CD4-positive, alpha-beta memory T cell (primary cell): Measurements from ENCODE around the gene MMP27. TPM values are rescaled to one million over a fixed set of nuclear protein-coding genes. Genes with fewer than 3 reads are reported as not detected.

Experiments
- CTCF ChIA-PET: fragments of 350-600 bp; sonication (Branson Sonifier 250); formaldehyde crosslinking; loops from one replicate; lab custom pipeline; 2021; ENCODE audit warnings: inconsistent platforms; ENCODE audit not compliant: partially characterized antibody; lab: Charles Lee
- POLR2A ChIA-PET: fragments of 350-600 bp; sonication (Branson Sonifier 250); formaldehyde crosslinking; loops from one replicate; lab custom pipeline; 2021; ENCODE audit not compliant: partially characterized antibody; lab: Charles Lee
- DNase-seq, 5 donors: peaks; one replicate each; pipeline versions ENCODE4 v3.0.0 to v3.0.0-alpha.2; 2020 to 2022; ENCODE audit warnings: mixed read lengths in 1 of 5
- H3K27ac ChIP-seq: one replicate; pipeline ENCODE4 v1.7.0; 2013; ENCODE audit warnings: low read depth, low read length
- H3K27me3 ChIP-seq: 2 replicates; pipeline ENCODE4 v1.7.0; 2013; ENCODE audit warnings: mild to moderate bottlenecking, low read length, moderate library complexity; ENCODE audit not compliant: insufficient read depth
- H3K36me3 ChIP-seq: 2 replicates; pipeline ENCODE4 v1.7.0; 2013; ENCODE audit warnings: mild to moderate bottlenecking, low read length, moderate library complexity; ENCODE audit not compliant: insufficient read depth
- H3K4me1 ChIP-seq: 2 replicates; pipeline ENCODE4 v1.7.0; 2013; ENCODE audit warnings: mild to moderate bottlenecking, low read length, moderate library complexity; ENCODE audit not compliant: insufficient read depth
- H3K4me3 ChIP-seq, 2 donors: one replicate each; pipeline ENCODE4 v1.7.0; 2013; ENCODE audit warnings: low read length in 2 of 2, mild to moderate bottlenecking in 1 of 2
- H3K9me3 ChIP-seq, 2 donors: one replicate each; pipeline ENCODE4 v1.7.0; 2013; ENCODE audit warnings: low read length in 2 of 2, control low read depth in 1 of 2; ENCODE audit not compliant: control insufficient read depth in 1 of 2
- H3K27ac Mint-ChIP-seq, 7 donors: one replicate each; pipeline ENCODE4 v1.8.0; 2020 to 2021; ENCODE audit warnings: mixed read lengths in 7 of 7, mild to moderate bottlenecking in 6 of 7, inconsistent platforms in 3 of 7, moderate library complexity in 3 of 7
- H3K27me3 Mint-ChIP-seq, 2 donors: one replicate each; pipeline ENCODE4 v1.8.0; 2020 to 2021; ENCODE audit warnings: mixed read lengths in 2 of 2
- H3K36me3 Mint-ChIP-seq, 2 donors: one replicate each; pipeline ENCODE4 v1.8.0; 2020 to 2021; ENCODE audit warnings: mixed read lengths in 2 of 2, inconsistent platforms in 1 of 2, mild to moderate bottlenecking in 1 of 2
- H3K4me1 Mint-ChIP-seq, 4 donors: one replicate each; pipeline ENCODE4 v1.8.0; 2020 to 2021; ENCODE audit warnings: mixed read lengths in 4 of 4, mild to moderate bottlenecking in 1 of 4
- H3K4me3 Mint-ChIP-seq, 8 donors: one replicate each; pipeline ENCODE4 v1.8.0; 2020 to 2021; ENCODE audit warnings: mixed read lengths in 8 of 8, mild to moderate bottlenecking in 7 of 8, moderate library complexity in 6 of 8, inconsistent platforms in 3 of 8
- H3K9me3 Mint-ChIP-seq, 8 donors: one replicate each; pipeline ENCODE4 v1.8.0; 2020 to 2021; ENCODE audit warnings: mixed read lengths in 8 of 8, mild to moderate bottlenecking in 5 of 8, inconsistent platforms in 3 of 8, moderate library complexity in 1 of 8
- intact Hi-C: fragments of 100-400 bp; cut with micrococcal nuclease; formaldehyde crosslinking; loops from one replicate; pipeline ENCODE4 v1.15.1; 2023
- polyA plus RNA-seq, 2 donors: library from polyadenylated mRNA; unstranded; fragments of 300-500 nt; fragmentation: Illumina TruSeq; gene quantifications; one replicate each; pipeline ENCODE4 v1.2.3, GENCODE V29; 2021
- total RNA-seq, 2 experiments: library from RNA; stranded (reverse); gene quantifications; one replicate each; pipeline ENCODE4 v1.2.3, GENCODE V29; 2021

MMP27 gene
- total and polyA plus RNA-seq, 4 experiments from 2014 or later = not detected

DNA sequence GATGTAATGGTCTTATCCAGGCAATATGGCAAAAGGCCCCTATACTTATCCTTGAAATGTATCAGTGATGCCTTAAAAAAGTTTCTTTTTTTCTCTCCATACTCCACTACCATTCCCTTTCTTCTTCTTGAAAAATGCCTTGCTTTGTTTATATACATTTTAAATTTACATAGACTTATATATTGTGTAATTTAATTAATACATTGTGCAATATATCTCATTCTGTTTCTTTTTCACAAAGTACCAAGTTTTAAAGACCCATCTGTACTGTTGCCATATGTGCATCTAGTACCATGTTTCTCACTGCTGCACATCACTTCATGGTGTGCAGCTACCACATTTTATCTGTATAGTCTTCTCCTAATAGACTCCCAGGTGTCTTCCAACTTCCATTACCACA is 11.7 kb upstream of the MMP27 start:
- peaks cover 0 to 6% (median 0%) of the 10 kb centered on the region in 8 donors for H3K9me3 Mint-ChIP-seq
- intact Hi-C loops = no loop called here
- H3K36me3 Mint-ChIP-seq = no peaks in the 10 kb centered on the region
- H3K4me3 Mint-ChIP-seq = no peak overlapping the region
- H3K27me3 ChIP-seq = no peaks in the 10 kb centered on the region
- ChIA-PET CTCF (no interaction called here), POLR2A (no interaction called here)
- H3K27ac Mint-ChIP-seq = no peak overlapping the region
- H3K9me3 ChIP-seq = no peaks in the 10 kb centered on the region
- no peaks in the 10 kb centered on the region for H3K4me1 ChIP-seq
- H3K27me3 Mint-ChIP-seq = peaks cover 16 to 22% of the 10 kb centered on the region in 2 donors
- no peaks in the 10 kb centered on the region for H3K4me1 Mint-ChIP-seq
- no peak for DNase-seq
- no peak overlapping the region for H3K4me3 ChIP-seq
- H3K27ac ChIP-seq = no peak overlapping the region
- H3K36me3 ChIP-seq = no peaks in the 10 kb centered on the region

DNA sequence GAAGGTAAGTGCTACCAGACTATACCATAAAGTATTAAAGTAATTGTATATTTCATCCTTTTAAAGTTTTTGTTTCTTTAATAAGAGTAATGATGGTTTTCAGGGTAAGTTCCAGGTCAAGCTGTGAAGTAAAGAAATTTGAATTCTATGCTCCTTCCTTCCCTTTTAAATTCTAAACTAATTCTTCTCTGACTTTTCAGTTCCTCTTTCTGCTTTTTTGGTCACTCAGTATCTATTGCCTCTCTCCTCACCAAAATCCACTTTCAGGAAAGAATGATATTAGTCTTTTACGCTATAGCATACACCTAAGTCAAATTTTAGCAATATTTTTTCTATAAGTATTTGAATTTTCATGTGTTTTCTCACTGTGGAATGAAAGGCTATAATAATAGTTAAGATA is 11.0 kb upstream of the MMP27 start:
- H3K9me3 ChIP-seq = no peaks in the 10 kb centered on the region
- Mint-ChIP-seq H3K4me3 (no peak overlapping the region), H3K27ac (no peak overlapping the region), H3K36me3 (no peaks in the 10 kb centered on the region), H3K27me3 (peaks cover 16 to 22% of the 10 kb centered on the region in 2 donors), H3K9me3 (peaks cover 0 to 6% (median 0%) of the 10 kb centered on the region in 8 donors), H3K4me1 (no peaks in the 10 kb centered on the region)
- no peaks in the 10 kb centered on the region for H3K27me3 ChIP-seq
- ChIA-PET POLR2A (no interaction called here), CTCF (no interaction called here)
- DNase-seq = no peak
- intact Hi-C loops = no loop called here
- H3K36me3 ChIP-seq = no peaks in the 10 kb centered on the region
- no peak overlapping the region for H3K4me3 ChIP-seq
- no peaks in the 10 kb centered on the region for H3K4me1 ChIP-seq
- no peak overlapping the region for H3K27ac ChIP-seq

DNA sequence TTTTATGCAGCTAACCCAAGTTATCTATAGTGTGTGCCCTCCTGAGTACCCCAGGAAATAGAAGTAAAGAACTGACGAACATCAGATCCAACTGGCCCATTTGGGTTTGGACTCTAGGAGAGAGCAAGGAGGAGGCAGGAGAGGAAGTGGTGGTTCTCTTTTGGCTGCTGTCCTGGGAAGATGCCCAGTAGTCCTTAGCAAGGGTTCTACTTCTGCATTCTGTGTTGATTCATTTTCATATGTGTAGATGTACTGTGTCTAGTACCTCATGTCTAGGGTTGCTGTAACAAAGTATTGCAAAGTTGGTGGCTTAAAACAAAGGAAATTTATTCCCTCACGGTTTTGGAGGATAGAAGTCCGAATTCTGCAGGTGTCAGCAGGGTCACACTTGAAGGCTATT is 6.6 kb upstream of the MMP27 start:
- intact Hi-C loops = no loop called here
- no peaks in the 10 kb centered on the region for H3K27me3 ChIP-seq
- DNase-seq = no peak
- ChIA-PET POLR2A (no interaction called here), CTCF (no interaction called here)
- H3K9me3 Mint-ChIP-seq = no peaks in the 10 kb centered on the region
- H3K4me3 ChIP-seq = no peak overlapping the region
- no peaks in the 10 kb centered on the region for H3K4me1 Mint-ChIP-seq
- no peak overlapping the region for H3K27ac ChIP-seq
- no peak overlapping the region for H3K27ac Mint-ChIP-seq
- H3K9me3 ChIP-seq = no peaks in the 10 kb centered on the region
- H3K36me3 ChIP-seq = no peaks in the 10 kb centered on the region
- peaks cover 11 to 13% of the 10 kb centered on the region in 2 donors for H3K27me3 Mint-ChIP-seq
- no peak overlapping the region for H3K4me3 Mint-ChIP-seq
- H3K36me3 Mint-ChIP-seq = no peaks in the 10 kb centered on the region
- no peaks in the 10 kb centered on the region for H3K4me1 ChIP-seq

DNA sequence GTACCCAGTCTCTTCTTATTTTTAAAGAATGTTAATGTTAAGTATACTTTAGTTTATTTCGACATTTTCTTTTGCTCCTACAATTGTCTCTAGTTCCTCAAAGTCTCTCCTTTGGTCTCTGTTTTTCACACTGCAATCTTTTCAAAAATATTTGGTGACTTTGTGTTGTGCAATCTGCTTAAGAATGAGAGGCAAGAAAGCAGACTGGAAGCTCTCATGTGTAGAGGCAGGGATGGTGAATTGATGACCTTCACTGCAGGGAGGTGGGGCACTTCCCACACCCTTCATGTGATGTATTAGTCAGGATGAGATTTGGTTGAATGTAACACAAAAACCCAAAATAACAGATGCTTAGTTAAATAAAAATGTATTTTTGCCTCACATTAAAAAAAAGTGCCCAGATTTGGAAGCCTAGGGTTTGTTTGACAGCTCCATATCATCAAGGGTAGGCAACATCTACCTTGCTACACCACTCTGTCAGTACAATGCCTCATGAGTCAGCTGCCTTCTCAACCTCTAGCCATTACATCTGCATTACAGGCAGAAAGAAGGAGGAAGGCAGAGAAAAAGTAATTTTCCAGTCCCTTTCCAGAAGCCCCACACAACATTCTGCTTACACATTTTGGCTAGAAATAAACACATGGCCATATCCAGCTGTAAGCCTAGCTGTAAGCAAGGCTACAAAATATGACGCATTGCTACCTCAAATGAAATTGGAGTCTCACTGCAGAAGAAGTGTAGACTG is 3.8 kb upstream of the MMP27 start:
- Histone ChIP-seq H3K4me1 (no peaks in the 10 kb centered on the region), H3K4me3 (no peak overlapping the region), H3K27me3 (no peaks in the 10 kb centered on the region), H3K9me3 (no peaks in the 10 kb centered on the region), H3K36me3 (no peaks in the 10 kb centered on the region), H3K27ac (no peak overlapping the region)
- no peaks in the 10 kb centered on the region for H3K9me3 Mint-ChIP-seq
- H3K4me1 Mint-ChIP-seq = peaks cover 0 to 4% (median 2%) of the 10 kb centered on the region in 4 donors
- DNase-seq = no peak
- CTCF ChIA-PET = no interaction called here
- no peak overlapping the region for H3K27ac Mint-ChIP-seq
- POLR2A ChIA-PET = no interaction called here
- intact Hi-C loops = no loop called here
- no peak overlapping the region for H3K4me3 Mint-ChIP-seq
- H3K36me3 Mint-ChIP-seq = no peaks in the 10 kb centered on the region
- H3K27me3 Mint-ChIP-seq = peaks cover 8 to 11% of the 10 kb centered on the region in 2 donors

DNA sequence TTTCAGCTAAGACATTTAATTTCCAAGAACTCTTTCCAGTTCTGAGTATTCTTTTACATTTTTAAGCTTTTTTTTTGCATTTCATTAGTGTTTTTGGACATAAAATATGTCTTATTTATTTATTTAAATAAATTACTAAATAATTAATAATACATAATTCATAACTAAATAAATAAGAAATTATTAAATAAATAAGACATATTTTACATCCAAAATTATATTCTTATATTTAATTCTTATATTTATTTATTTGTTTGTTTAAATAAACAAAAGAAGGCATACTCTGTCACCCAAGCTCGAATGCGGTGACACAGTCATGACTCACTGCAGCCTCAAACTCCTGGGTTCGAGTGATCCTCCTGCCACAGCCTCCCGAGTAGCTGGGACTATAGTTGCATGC is 3.1 kb upstream of the MMP27 start:
- Histone ChIP-seq H3K27ac (no peak overlapping the region), H3K27me3 (no peaks in the 10 kb centered on the region), H3K9me3 (no peaks in the 10 kb centered on the region), H3K4me1 (no peaks in the 10 kb centered on the region), H3K4me3 (no peak overlapping the region), H3K36me3 (no peaks in the 10 kb centered on the region)
- Mint-ChIP-seq H3K4me1 (peaks cover 0 to 4% (median 2%) of the 10 kb centered on the region in 4 donors), H3K36me3 (no peaks in the 10 kb centered on the region), H3K27ac (no peak overlapping the region), H3K4me3 (no peak overlapping the region), H3K9me3 (no peaks in the 10 kb centered on the region), H3K27me3 (peaks cover 7 to 13% of the 10 kb centered on the region in 2 donors)
- CTCF ChIA-PET = no interaction called here
- DNase-seq = no peak
- POLR2A ChIA-PET = no interaction called here
- intact Hi-C loops = no loop called here

DNA sequence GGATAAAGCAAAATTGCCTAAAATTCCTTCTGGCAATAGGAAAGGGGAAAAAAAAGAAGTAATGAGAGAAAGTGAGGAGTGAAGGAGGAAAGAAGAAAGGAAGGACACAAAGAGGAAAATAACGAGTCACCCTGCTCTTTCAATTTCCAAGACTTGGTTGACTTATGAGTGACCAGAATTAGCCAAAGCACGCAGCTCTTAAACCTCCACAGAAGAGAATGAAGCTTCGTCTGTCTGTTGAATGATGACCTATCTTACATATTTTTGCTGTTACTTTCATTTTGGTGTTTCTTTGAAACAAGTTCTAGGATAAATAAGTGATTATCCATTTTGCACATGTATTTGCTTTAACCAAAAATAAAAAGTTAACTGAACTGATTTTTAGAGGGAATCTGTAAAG is 728 bp downstream of the MMP27 start:
- ChIA-PET POLR2A (no interaction called here), CTCF (interaction anchor here (1.0 to 1.4 kb wide), 2 partner anchors 10 to 39 kb away, joined by 3 read pairs; no protein-coding TSS in a partner anchor)
- H3K36me3 ChIP-seq = no peaks in the 10 kb centered on the region
- H3K27ac ChIP-seq = no peak overlapping the region
- H3K9me3 ChIP-seq = no peaks in the 10 kb centered on the region
- no peaks in the 10 kb centered on the region for H3K27me3 ChIP-seq
- no peak overlapping the region for H3K4me3 ChIP-seq
- no peak for DNase-seq
- no peaks in the 10 kb centered on the region for H3K36me3 Mint-ChIP-seq
- H3K9me3 Mint-ChIP-seq = no peaks in the 10 kb centered on the region
- no peak overlapping the region for H3K27ac Mint-ChIP-seq
- H3K4me3 Mint-ChIP-seq = no peak overlapping the region
- peaks cover 4 to 7% of the 10 kb centered on the region in 2 donors for H3K27me3 Mint-ChIP-seq
- intact Hi-C loops = no loop called here
- no peaks in the 10 kb centered on the region for H3K4me1 ChIP-seq
- peaks cover 0 to 4% (median 2%) of the 10 kb centered on the region in 4 donors for H3K4me1 Mint-ChIP-seq

DNA sequence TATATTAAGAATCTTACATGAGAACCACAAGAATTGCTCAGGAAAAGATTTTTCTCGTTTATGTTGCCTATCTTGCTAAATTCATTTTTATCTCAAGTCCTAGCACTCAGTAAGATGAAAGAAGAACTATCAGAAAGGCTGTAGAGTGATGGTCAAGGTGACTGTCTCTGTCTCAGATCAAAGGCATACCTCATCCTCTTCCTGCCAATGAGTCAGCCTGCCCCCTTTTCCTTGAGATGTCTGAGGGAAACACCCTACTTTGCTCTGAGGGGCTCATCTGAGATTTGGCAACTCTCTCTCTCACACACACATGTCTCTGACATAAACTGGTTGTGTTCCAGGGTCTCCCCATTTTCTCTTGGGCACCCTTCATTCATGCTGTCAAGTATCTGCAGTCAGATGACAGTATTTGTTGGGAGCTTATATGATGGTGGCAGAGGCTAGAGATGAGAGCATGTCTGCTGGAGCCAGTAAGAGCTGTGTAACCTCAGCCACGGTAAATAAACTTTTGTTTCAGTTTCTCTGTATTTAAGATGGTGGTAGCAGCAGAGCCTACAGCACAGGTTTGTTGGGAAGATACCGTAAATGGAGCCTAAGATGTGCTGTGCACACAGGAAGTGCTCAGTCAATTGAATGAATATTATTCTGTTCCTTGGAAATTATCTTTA is 1.6 kb downstream of the MMP27 start:
- POLR2A ChIA-PET = no interaction called here
- peaks cover 0 to 4% (median 2%) of the 10 kb centered on the region in 4 donors for H3K4me1 Mint-ChIP-seq
- H3K36me3 Mint-ChIP-seq = no peaks in the 10 kb centered on the region
- H3K4me3 Mint-ChIP-seq = no peak overlapping the region
- CTCF ChIA-PET = no interaction called here
- intact Hi-C loops = no loop called here
- Histone ChIP-seq H3K27ac (no peak overlapping the region), H3K9me3 (no peaks in the 10 kb centered on the region), H3K4me3 (no peak overlapping the region), H3K4me1 (no peaks in the 10 kb centered on the region), H3K27me3 (peaks cover under 1% of the 10 kb centered on the region), H3K36me3 (no peaks in the 10 kb centered on the region)
- H3K9me3 Mint-ChIP-seq = no peaks in the 10 kb centered on the region
- H3K27me3 Mint-ChIP-seq = peaks cover 4 to 6% of the 10 kb centered on the region in 2 donors
- DNase-seq = no peak
- H3K27ac Mint-ChIP-seq = no peak overlapping the region
